Loucy (cell line): Measurements from ENCODE around the gene ACTA2.

Experiments used
- H2AFZ ChIP-seq: fragments of 200-600 bp; sonication (generic); 2 replicates; pipeline ENCODE4 v1.6.0; 2016; ENCODE audit warnings: antibody characterized with exemption, mild to moderate bottlenecking, low read length, moderate library complexity
- H3F3A ChIP-seq: fragments of 200-600 bp; 2 replicates; pipeline ENCODE4 v1.6.0; 2016; ENCODE audit warnings: antibody characterized with exemption, low read depth, mild to moderate bottlenecking
- H3K27me3 ChIP-seq: fragments of 200-600 bp; sonication (generic); 2 replicates; pipeline ENCODE4 v1.6.1; 2014; ENCODE audit warnings: low read length, mild to moderate bottlenecking; ENCODE audit not compliant: insufficient read depth, poor library complexity, severe bottlenecking
- H3K36me3 ChIP-seq: fragments of 200-600 bp; sonication (generic); 2 replicates; pipeline ENCODE4 v1.6.1; 2016; ENCODE audit warnings: low read length; ENCODE audit not compliant: insufficient read depth
- H3K4me1 ChIP-seq: fragments of 200-600 bp; sonication (generic); 2 replicates; pipeline ENCODE4 v1.5.1; 2014; ENCODE audit warnings: low read length, mild to moderate bottlenecking; ENCODE audit not compliant: insufficient read depth, poor library complexity, severe bottlenecking
- H3K4me2 ChIP-seq: fragments of 200-600 bp; sonication (generic); 2 replicates; pipeline ENCODE4 v1.6.0; 2014; ENCODE audit warnings: antibody characterized with exemption, low read length, low read depth, mild to moderate bottlenecking; ENCODE audit not compliant: poor library complexity, severe bottlenecking
- H3K4me3 ChIP-seq: fragments of 200-600 bp; sonication (generic); 2 replicates; pipeline ENCODE4 v1.5.1; 2014; ENCODE audit warnings: low read length, mild to moderate bottlenecking, mixed read lengths; ENCODE audit not compliant: poor library complexity, severe bottlenecking
- H3K79me2 ChIP-seq: fragments of 200-600 bp; sonication (generic); 2 replicates; pipeline ENCODE4 v1.6.1; 2014; ENCODE audit warnings: low read length; ENCODE audit not compliant: insufficient read depth
- H3K9ac ChIP-seq: fragments of 200-600 bp; sonication (generic); 2 replicates; pipeline ENCODE4 v1.6.0; 2014; ENCODE audit warnings: mild to moderate bottlenecking, low read depth, low read length, moderate library complexity; ENCODE audit not compliant: poor library complexity, severe bottlenecking
- H3K9me2 ChIP-seq: fragments of 200-600 bp; sonication (generic); replicated peaks from 2 replicates; pipeline ENCODE4 v1.6.1; 2016; ENCODE audit warnings: low read depth, low read length, mixed read lengths
- H3K9me3 ChIP-seq: fragments of 200-600 bp; sonication (generic); 2 replicates; pipeline ENCODE4 v1.6.1; 2014; ENCODE audit warnings: mild to moderate bottlenecking, antibody characterized with exemption, low read length, low read depth; ENCODE audit not compliant: insufficient read depth
- H4K20me1 ChIP-seq: fragments of 200-600 bp; sonication (generic); 2 replicates; pipeline ENCODE4 v1.6.0; 2014; ENCODE audit warnings: antibody characterized with exemption, low read length, mild to moderate bottlenecking; ENCODE audit not compliant: insufficient read depth, poor library complexity, severe bottlenecking
- CTCF ChIP-seq: fragments of 200-600 bp; sonication (generic); conservative IDR thresholded peaks from 2 replicates; pipeline ENCODE4 v1.5.1; 2014; ENCODE audit warnings: mild to moderate bottlenecking, antibody characterized with exemption, low read length
- EZH2phosphoT487 ChIP-seq: fragments of 200-600 bp; IDR thresholded peaks from 2 replicates; pipeline ENCODE4 v1.6.1; 2018; ENCODE audit warnings: antibody characterized with exemption, mild to moderate bottlenecking, moderate library complexity, borderline replicate concordance

Gene ACTA2

DNA sequence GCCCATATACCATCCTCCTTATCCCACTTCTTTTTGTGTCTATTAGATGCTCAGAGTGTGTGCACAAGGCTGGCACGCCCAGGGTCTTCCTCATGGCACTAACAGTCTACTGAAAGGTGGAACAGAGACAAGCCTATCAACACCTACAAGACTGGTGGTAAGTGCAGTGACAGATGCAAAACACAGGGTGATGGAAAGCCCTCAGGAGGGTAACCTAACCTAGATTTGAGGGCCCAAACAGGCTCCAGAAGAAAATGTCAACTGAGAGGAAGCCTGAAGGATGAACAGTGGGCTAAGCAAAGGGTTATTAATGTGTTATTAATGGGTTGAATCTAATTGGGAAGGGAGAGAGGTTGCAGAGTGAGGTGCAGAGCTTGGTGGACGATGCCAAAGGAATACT is 36.9 kb upstream of the ACTA2 start:
- Histone ChIP-seq H3K79me2 (peaks cover 24% of the 10 kb centered on the region), H3K9ac (peak overlapping the region; percentile 99), H3K4me2 (peak overlapping the region; percentile 82), H3F3A (peaks cover 11% of the 10 kb centered on the region; the same call in 1 of the 2 replicates), H3K36me3 (no peaks in the 10 kb centered on the region), H2AFZ (no peak overlapping the region), H3K9me2 (no peaks in the 10 kb centered on the region), H3K4me1 (peaks cover 64% of the 10 kb centered on the region), H3K4me3 (peak overlapping the region; percentile 99), H3K9me3 (no peaks in the 10 kb centered on the region), H4K20me1 (no peaks in the 10 kb centered on the region), H3K27me3 (peaks cover 6% of the 10 kb centered on the region)
- TF ChIP-seq CTCF (no peak), EZH2phosphoT487 (no peak)

DNA sequence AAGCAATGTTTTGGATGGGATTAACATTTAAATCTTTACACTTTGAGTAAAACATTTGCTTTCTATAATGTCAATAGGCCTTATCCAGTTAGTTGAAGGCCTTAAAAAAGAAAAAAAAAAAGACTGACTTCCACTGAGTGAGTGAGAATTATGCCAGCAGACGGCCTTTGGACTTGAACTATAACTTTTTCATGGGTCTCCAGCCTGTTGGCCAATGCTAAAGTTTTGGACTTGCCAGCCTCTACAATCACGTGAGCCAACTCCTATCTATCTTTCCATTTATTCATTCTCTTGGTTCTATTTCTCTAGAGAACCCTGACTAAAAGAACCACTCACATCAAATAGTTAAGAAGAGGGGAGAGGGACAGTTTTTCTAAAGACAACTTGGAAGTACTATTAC is 35.3 kb upstream of the ACTA2 start:
- H3K36me3 ChIP-seq = no peaks in the 10 kb centered on the region
- peaks cover 10% of the 10 kb centered on the region for H3K79me2 ChIP-seq
- peak overlapping the region; percentile 37 for H3K4me2 ChIP-seq
- no peak for TF ChIP-seq EZH2phosphoT487
- no peak for TF ChIP-seq CTCF
- no peak overlapping the region for H2AFZ ChIP-seq
- peaks cover 6% of the 10 kb centered on the region for H3K27me3 ChIP-seq
- no peak overlapping the region for H3K4me3 ChIP-seq
- no peak overlapping the region for H3K9ac ChIP-seq
- H3K4me1 ChIP-seq = peaks cover 52% of the 10 kb centered on the region
- no peaks in the 10 kb centered on the region for H4K20me1 ChIP-seq
- H3K9me2 ChIP-seq = no peaks in the 10 kb centered on the region
- H3K9me3 ChIP-seq = no peaks in the 10 kb centered on the region
- H3F3A ChIP-seq = peaks cover 11% of the 10 kb centered on the region; the same call in 1 of the 2 replicates

DNA sequence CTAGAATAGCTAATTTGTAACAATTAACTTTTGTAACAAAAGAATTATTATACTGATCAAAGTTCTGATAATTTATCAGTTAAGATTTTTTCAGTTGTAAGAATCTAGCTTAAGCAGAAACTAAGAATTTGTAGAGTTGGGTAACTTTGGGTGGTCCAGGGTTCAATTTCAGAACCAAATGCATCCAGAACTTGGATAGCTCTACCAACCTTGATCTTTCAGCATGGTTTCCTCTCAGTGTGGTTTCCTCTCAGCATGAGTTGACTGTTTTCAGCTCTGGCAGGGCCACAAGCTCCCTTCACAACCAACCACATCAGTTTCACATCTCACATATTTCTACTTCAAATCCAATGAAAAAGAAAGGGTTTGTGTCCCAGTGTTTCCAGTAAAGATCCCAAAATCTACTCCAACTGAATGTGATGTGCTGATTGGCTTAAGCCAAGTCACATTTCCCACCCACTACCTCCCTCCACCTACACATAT is 34.7 kb upstream of the ACTA2 start:
- Histone ChIP-seq H3F3A (peaks cover 11% of the 10 kb centered on the region; the same call in 1 of the 2 replicates), H3K9ac (no peak overlapping the region), H3K4me2 (peak overlapping the region; percentile 37), H3K36me3 (no peaks in the 10 kb centered on the region), H3K4me3 (no peak overlapping the region), H3K4me1 (peaks cover 54% of the 10 kb centered on the region), H3K27me3 (peaks cover 6% of the 10 kb centered on the region), H4K20me1 (no peaks in the 10 kb centered on the region), H3K9me3 (no peaks in the 10 kb centered on the region), H3K79me2 (peaks cover 7% of the 10 kb centered on the region), H2AFZ (no peak overlapping the region), H3K9me2 (no peaks in the 10 kb centered on the region)
- TF ChIP-seq CTCF = no peak; the same call in 1 of the 2 replicates
- TF ChIP-seq EZH2phosphoT487 = no peak
